ENCODE measurements around the gene BRI3.

BRI3 gene

DNA sequence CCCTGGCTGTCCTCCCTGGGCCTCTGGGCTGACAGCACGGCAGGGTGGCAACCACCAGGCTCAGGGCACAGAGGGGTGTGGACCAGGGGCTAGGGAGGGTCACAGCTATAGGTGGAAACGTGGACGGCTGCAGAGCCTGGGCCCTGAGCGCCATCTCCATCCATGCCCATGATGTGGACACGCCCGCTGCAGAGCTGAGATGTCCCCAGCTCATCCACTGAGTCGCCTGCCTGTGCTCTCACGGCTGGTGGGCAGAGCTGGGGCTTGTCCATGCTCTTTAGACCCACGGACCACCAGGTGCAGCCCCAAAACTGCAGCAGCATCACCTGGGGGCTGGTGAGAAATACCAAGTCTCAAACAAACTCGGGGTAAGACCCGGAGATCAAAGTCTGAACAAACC lies 45.6 kb upstream of the BRI3 start:
- H3K4me3 ChIP-seq (ENCODE audit: low read length), result no peak overlapping the region

DNA sequence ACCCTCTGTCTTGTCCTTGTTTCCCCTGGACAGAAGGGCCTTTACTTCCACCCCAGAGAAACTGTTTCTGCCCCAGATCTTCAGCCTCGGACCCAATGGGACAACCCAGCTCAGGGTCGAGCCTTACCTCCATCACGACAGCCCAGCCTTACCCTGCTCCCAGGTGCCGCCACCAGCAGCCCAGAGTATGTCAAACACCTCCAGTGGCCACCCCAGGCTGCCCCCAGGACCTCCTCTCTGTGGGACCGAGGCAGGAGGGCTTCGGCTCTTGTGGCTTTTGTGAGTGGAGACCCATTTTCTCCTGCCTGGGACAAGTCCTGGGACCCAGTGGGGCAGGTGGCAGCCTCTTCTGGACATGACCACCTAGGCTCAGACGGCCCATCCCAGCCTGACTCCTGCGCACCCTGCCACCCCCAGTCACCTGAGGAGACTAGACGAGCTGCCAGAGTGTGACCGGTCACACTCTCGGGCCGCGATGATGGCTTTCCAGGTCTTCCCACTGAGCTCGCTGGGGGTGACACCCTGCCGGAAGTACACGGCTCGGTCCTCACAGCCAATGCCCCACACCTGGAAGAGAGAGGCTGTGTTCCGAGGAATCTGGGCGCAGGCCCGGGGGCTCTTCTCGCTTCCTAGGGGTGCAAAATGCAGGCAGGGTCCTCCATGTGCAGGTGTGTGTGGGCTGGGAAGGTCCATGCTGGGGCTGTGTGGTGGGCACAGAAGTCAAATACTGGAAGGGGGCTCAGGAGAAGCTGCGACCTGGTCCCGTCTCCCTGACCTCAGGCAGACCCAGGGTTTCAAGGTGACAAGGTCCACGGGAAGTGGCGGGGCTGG lies 44.9 kb upstream of the BRI3 start:
- H3K4me2 ChIP-seq (ENCODE audit: low read length), result no peak overlapping the region

More for the DNA sequence above, 45.6 kb upstream of the BRI3 start:
- H3K4ac ChIP-seq (ENCODE audit: low read depth, low read length), result no peak overlapping the region
- H2AK5ac ChIP-seq (ENCODE audit: low read length), result no peak overlapping the region
- DNase-seq, result no peak
- no peaks in the 10 kb centered on the region for H3K4me1 ChIP-seq (ENCODE audit: control insufficient read depth, low read depth, low read length)
- no peak overlapping the region for H3K56ac ChIP-seq (ENCODE audit: low read length)
- H3K27me3 ChIP-seq (ENCODE audit: insufficient read depth, low read length, poor library complexity), result no peaks in the 10 kb centered on the region
- no peak overlapping the region for H3K23ac ChIP-seq (ENCODE audit: low read length)
- H2BK120ac ChIP-seq (ENCODE audit: low read depth, low read length), result no peak overlapping the region
- no CpG with 5 or more reads among the region's 11 CpGs for WGBS (ENCODE audit: extremely low coverage, insufficient coverage, low lambda C conversion rate)
- no peak overlapping the region for H3K18ac ChIP-seq (ENCODE audit: low read length)
- H4K8ac ChIP-seq (ENCODE audit: low read depth, low read length), result no peak overlapping the region
- H3K27ac ChIP-seq (ENCODE audit: low read depth, low read length), result no peak overlapping the region
- H4K5ac ChIP-seq (ENCODE audit: low read length), result no peak overlapping the region
- no peak overlapping the region for H2BK5ac ChIP-seq (ENCODE audit: low read length)
- H3K4me2 ChIP-seq (ENCODE audit: low read length), result no peak overlapping the region
- no peaks in the 10 kb centered on the region for H3K36me3 ChIP-seq (ENCODE audit: control insufficient read depth, insufficient read depth, low read length)
- H3K79me2 ChIP-seq (ENCODE audit: control insufficient read depth, insufficient read depth, low read length), result no peaks in the 10 kb centered on the region
- no peak overlapping the region for H3K9ac ChIP-seq (ENCODE audit: low read length)
- H2BK15ac ChIP-seq (replicated peaks; ENCODE audit: low read depth), result no peak overlapping the region
- no peaks in the 10 kb centered on the region for H3K79me1 ChIP-seq (ENCODE audit: low read length)

DNA sequence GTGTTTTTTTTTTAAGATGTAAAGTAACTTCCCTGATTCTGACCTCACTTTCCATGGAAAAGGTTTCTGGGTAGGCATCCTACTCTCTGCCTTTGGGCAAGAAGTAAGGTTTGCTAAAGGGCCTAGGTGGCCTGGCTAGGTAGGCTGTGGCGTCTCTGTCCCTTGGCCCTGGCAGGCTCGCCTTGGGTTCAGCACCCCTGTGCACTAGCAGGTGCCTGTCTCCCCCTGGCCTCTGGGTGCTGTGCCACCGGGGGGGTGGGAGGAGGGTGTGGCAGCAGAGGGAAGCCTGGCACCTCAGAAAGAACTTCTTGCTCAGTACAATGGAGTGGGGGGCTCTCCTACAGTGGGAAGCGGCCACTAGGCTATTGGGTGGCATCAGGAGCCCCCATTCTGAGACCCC lies 43.4 kb upstream of the BRI3 start:
- H3K79me2 ChIP-seq (ENCODE audit: control insufficient read depth, insufficient read depth, low read length), result no peaks in the 10 kb centered on the region
- no peak overlapping the region for H3K4ac ChIP-seq (ENCODE audit: low read depth, low read length)
- H3K4me3 ChIP-seq (ENCODE audit: low read length), result no peak overlapping the region
- no peak overlapping the region for H2BK120ac ChIP-seq (ENCODE audit: low read depth, low read length)
- no peak overlapping the region for H3K18ac ChIP-seq (ENCODE audit: low read length)
- DNase-seq, result no peak
- H3K4me2 ChIP-seq (ENCODE audit: low read length), result no peak overlapping the region
- H3K56ac ChIP-seq (ENCODE audit: low read length), result no peak overlapping the region
- H4K5ac ChIP-seq (ENCODE audit: low read length), result no peak overlapping the region
- no peaks in the 10 kb centered on the region for H3K36me3 ChIP-seq (ENCODE audit: control insufficient read depth, insufficient read depth, low read length)
- no peak overlapping the region for H3K27ac ChIP-seq (ENCODE audit: low read depth, low read length)
- no peaks in the 10 kb centered on the region for H3K4me1 ChIP-seq (ENCODE audit: control insufficient read depth, low read depth, low read length)
- no peak overlapping the region for H3K9ac ChIP-seq (ENCODE audit: low read length)
- WGBS (ENCODE audit: extremely low coverage, insufficient coverage, low lambda C conversion rate), result no CpG with 5 or more reads among the region's 4 CpGs
- no peak overlapping the region for H2AK5ac ChIP-seq (ENCODE audit: low read length)
- no peak overlapping the region for H2BK5ac ChIP-seq (ENCODE audit: low read length)
- no peaks in the 10 kb centered on the region for H3K27me3 ChIP-seq (ENCODE audit: insufficient read depth, low read length, poor library complexity)
- no peak overlapping the region for H3K23ac ChIP-seq (ENCODE audit: low read length)
- H3K79me1 ChIP-seq (ENCODE audit: low read length), result no peaks in the 10 kb centered on the region
- H2BK15ac ChIP-seq (replicated peaks; ENCODE audit: low read depth), result no peak overlapping the region
- no peak overlapping the region for H4K8ac ChIP-seq (ENCODE audit: low read depth, low read length)

More for the DNA sequence above, 44.9 kb upstream of the BRI3 start:
- Histone ChIP-seq H3K4me1 (ENCODE audit: control insufficient read depth, low read depth, low read length) (no peaks in the 10 kb centered on the region), H3K4me3 (ENCODE audit: low read length) (no peak overlapping the region), H3K79me1 (ENCODE audit: low read length) (no peaks in the 10 kb centered on the region), H4K5ac (ENCODE audit: low read length) (no peak overlapping the region), H2BK120ac (ENCODE audit: low read depth, low read length) (no peak overlapping the region), H3K18ac (ENCODE audit: low read length) (no peak overlapping the region), H3K9ac (ENCODE audit: low read length) (no peak overlapping the region), H2BK5ac (ENCODE audit: low read length) (no peak overlapping the region), H2AK5ac (ENCODE audit: low read length) (no peak overlapping the region), H3K27ac (ENCODE audit: low read depth, low read length) (no peak overlapping the region), H3K27me3 (ENCODE audit: insufficient read depth, low read length, poor library complexity) (no peaks in the 10 kb centered on the region), H3K23ac (ENCODE audit: low read length) (no peak overlapping the region), H3K56ac (ENCODE audit: low read length) (no peak overlapping the region), H3K36me3 (ENCODE audit: control insufficient read depth, insufficient read depth, low read length) (no peaks in the 10 kb centered on the region), H3K4ac (ENCODE audit: low read depth, low read length) (no peak overlapping the region), H2BK15ac (replicated peaks; ENCODE audit: low read depth) (no peak overlapping the region), H4K8ac (ENCODE audit: low read depth, low read length) (no peak overlapping the region), H3K79me2 (ENCODE audit: control insufficient read depth, insufficient read depth, low read length) (no peaks in the 10 kb centered on the region)
- no peak for DNase-seq
- WGBS (ENCODE audit: extremely low coverage, insufficient coverage, low lambda C conversion rate), result no CpG with 5 or more reads among the region's 25 CpGs

DNA sequence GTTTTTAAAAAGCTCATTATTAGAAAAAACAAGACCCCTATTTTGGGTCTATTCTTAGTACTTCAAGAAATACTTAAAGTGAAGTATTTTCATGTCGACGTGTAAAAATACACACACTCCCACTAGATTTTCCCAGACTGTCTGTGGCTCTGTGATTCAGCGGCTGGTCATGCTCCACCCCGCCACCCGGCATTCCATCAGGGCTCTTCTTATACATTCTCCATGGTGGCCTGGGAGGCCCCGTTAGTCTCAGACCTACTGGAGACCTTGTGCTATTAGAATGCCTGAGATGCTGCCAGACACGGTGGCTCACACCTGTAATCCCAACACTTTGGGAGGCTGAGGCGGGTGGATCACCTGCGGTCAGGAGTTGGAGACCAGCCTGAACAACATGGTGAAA lies 42.5 kb upstream of the BRI3 start:
- no peak overlapping the region for H3K4ac ChIP-seq (ENCODE audit: low read depth, low read length)
- H4K5ac ChIP-seq (ENCODE audit: low read length), result no peak overlapping the region
- H2BK5ac ChIP-seq (ENCODE audit: low read length), result no peak overlapping the region
- no peak overlapping the region for H3K4me2 ChIP-seq (ENCODE audit: low read length)
- H4K8ac ChIP-seq (ENCODE audit: low read depth, low read length), result no peak overlapping the region
- H3K79me1 ChIP-seq (ENCODE audit: low read length), result no peaks in the 10 kb centered on the region
- WGBS (ENCODE audit: extremely low coverage, insufficient coverage, low lambda C conversion rate), result no CpG with 5 or more reads among the region's 9 CpGs
- H3K18ac ChIP-seq (ENCODE audit: low read length), result no peak overlapping the region
- no peak overlapping the region for H3K56ac ChIP-seq (ENCODE audit: low read length)
- no peaks in the 10 kb centered on the region for H3K36me3 ChIP-seq (ENCODE audit: control insufficient read depth, insufficient read depth, low read length)
- no peak overlapping the region for H2BK15ac ChIP-seq (replicated peaks; ENCODE audit: low read depth)
- no peaks in the 10 kb centered on the region for H3K79me2 ChIP-seq (ENCODE audit: control insufficient read depth, insufficient read depth, low read length)
- H2AK5ac ChIP-seq (ENCODE audit: low read length), result no peak overlapping the region
- no peaks in the 10 kb centered on the region for H3K4me1 ChIP-seq (ENCODE audit: control insufficient read depth, low read depth, low read length)
- H3K9ac ChIP-seq (ENCODE audit: low read length), result no peak overlapping the region
- H3K27ac ChIP-seq (ENCODE audit: low read depth, low read length), result no peak overlapping the region
- no peak overlapping the region for H3K4me3 ChIP-seq (ENCODE audit: low read length)
- no peak overlapping the region for H3K23ac ChIP-seq (ENCODE audit: low read length)
- H2BK120ac ChIP-seq (ENCODE audit: low read depth, low read length), result no peak overlapping the region
- no peak for DNase-seq
- H3K27me3 ChIP-seq (ENCODE audit: insufficient read depth, low read length, poor library complexity), result no peaks in the 10 kb centered on the region

DNA sequence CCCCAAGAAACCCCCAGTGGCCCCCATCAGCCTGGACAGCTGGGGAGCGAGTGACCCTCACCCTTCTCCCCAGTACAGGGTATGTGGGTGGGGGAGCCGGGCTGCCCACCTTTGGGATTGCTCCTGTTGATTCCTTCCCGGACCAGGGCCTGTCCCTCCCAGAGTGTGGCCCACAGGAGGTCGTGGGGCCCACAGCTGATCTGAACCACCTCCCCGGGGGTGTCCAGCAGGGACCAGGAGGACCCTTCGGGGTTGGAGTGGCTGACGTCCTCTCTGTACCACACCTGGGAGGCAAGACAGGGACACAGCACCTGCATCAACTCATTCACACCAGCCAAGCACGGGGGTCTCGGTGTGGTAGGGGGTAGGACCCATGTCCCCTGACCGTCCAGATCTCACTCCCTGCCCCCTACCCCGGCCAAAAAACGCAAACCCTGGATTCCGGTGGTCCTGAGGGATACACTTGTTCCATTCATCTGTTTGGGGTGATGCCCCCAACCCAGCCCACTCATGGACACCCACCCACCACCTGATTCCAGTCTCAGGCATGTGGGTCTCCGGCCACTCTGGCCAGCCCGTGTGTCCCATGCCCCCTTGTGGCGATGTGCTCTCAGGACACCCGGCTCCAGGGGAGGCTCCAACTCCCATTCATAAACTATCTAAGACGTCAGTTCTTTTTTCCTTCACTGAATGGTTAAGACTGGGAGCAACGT lies 40.4 kb upstream of the BRI3 start:
- Histone ChIP-seq H3K27me3 (ENCODE audit: insufficient read depth, low read length, poor library complexity) (no peaks in the 10 kb centered on the region), H4K5ac (ENCODE audit: low read length) (no peak overlapping the region), H3K9ac (ENCODE audit: low read length) (no peak overlapping the region), H3K36me3 (ENCODE audit: control insufficient read depth, insufficient read depth, low read length) (no peaks in the 10 kb centered on the region), H3K23ac (ENCODE audit: low read length) (no peak overlapping the region), H2AK5ac (ENCODE audit: low read length) (no peak overlapping the region), H4K8ac (ENCODE audit: low read depth, low read length) (no peak overlapping the region), H3K4ac (ENCODE audit: low read depth, low read length) (no peak overlapping the region), H3K27ac (ENCODE audit: low read depth, low read length) (no peak overlapping the region), H3K18ac (ENCODE audit: low read length) (no peak overlapping the region), H2BK15ac (replicated peaks; ENCODE audit: low read depth) (no peak overlapping the region), H3K79me1 (ENCODE audit: low read length) (no peaks in the 10 kb centered on the region), H3K4me3 (ENCODE audit: low read length) (no peak overlapping the region), H3K56ac (ENCODE audit: low read length) (no peak overlapping the region), H3K79me2 (ENCODE audit: control insufficient read depth, insufficient read depth, low read length) (no peaks in the 10 kb centered on the region), H3K4me2 (ENCODE audit: low read length) (no peak overlapping the region), H3K4me1 (ENCODE audit: control insufficient read depth, low read depth, low read length) (no peaks in the 10 kb centered on the region), H2BK5ac (ENCODE audit: low read length) (no peak overlapping the region), H2BK120ac (ENCODE audit: low read depth, low read length) (no peak overlapping the region)
- peak; percentile 42 for DNase-seq
- WGBS (ENCODE audit: extremely low coverage, insufficient coverage, low lambda C conversion rate), result no CpG with 5 or more reads among the region's 19 CpGs

Measured in mesendoderm (in vitro differentiated cells).